K562 (cell line): ENCODE results near the gene AMIGO3. TPM values are rescaled to one million over a fixed set of nuclear protein-coding genes. Genes with fewer than 3 reads are reported as not detected.

Source experiments
- ATAC-seq: fragments of 200-7000 bp; cut with Tn5 transposase; 3 replicates; pipeline ENCODE4 v1.9.1; 2020; ENCODE audit warnings: moderate library complexity
- BruUV-seq: library from RNA; stranded (reverse); fragments of 400-500 nt; replicated peaks from 2 replicates; lab custom pipeline; 2021; lab: Mats Ljungman, UMichigan
- CTCF ChIA-PET: fragments of 300-600 bp; formaldehyde crosslinking; extraction: SDS; loops from one replicate; lab custom pipeline; 2021; ENCODE audit warnings: low intra/inter-chr PET ratio; lab: Yijun Ruan, JAX
- POLR2A ChIA-PET: fragments of 300-600, 350-650 bp; sonication (Branson Sonifier 250); formaldehyde crosslinking; extraction: SDS; loops from one replicate; lab custom pipeline; 2021; ENCODE audit warnings: antibody characterized with exemption, inconsistent platforms; lab: Yijun Ruan, JAX
- DNase-seq, 4 experiments: peaks; one replicate each; pipeline versions ENCODE4 v3.0.0 to v3.0.0-alpha.2; 2011 to 2018; ENCODE audit warnings: low spot score in 3 of 4, mixed read lengths in 3 of 4; ENCODE audit errors: extremely low read depth in 1 of 4
- FAIRE-seq: peaks from 2 replicates; lab custom pipeline; 2011; peaks lifted over from hg19 to GRCh38; lab: Jason Lieb, UNC
- H2AFZ ChIP-seq: 2 replicates; pipeline ENCODE4 v1.6.0; 2011; ENCODE audit warnings: low read depth, low read length, control low read depth, inconsistent platforms
- H3K27ac ChIP-seq: fragments of 200-600 bp; 3 replicates; pipeline ENCODE4 v1.8.0; 2011; ENCODE audit warnings: low read depth, mild to moderate bottlenecking, control low read depth, inconsistent platforms, low read length, moderate library complexity, mixed read lengths; ENCODE audit errors: extremely low read depth
- H3K27me3 ChIP-seq, 2 experiments: fragments of 300-600 bp in 1 of 2; 2 replicates in 1 of 2; 3 replicates in 1 of 2; pipeline versions ENCODE4 v1.6.0 to v1.8.0; 2011; ENCODE audit warnings: inconsistent platforms in 2 of 2, low read length in 2 of 2, mild to moderate bottlenecking in 1 of 2, mixed read lengths in 1 of 2, moderate library complexity in 1 of 2; ENCODE audit not compliant: control insufficient read depth in 2 of 2, insufficient read depth in 2 of 2
- H3K36me3 ChIP-seq: fragments of 300-600 bp; 3 replicates; pipeline ENCODE4 v1.8.0; 2011; ENCODE audit warnings: mild to moderate bottlenecking, low read length, inconsistent platforms; ENCODE audit not compliant: control insufficient read depth, insufficient read depth
- H3K4me1 ChIP-seq, 2 experiments: fragments of 200-600 bp in 1 of 2; replicated peaks in 1 of 2; 2 replicates in 1 of 2; 3 replicates in 1 of 2; pipeline versions ENCODE4 v1.5.1 to v1.8.0; 2011; ENCODE audit warnings: inconsistent platforms in 2 of 2, low read length in 2 of 2, mild to moderate bottlenecking in 1 of 2, mixed read lengths in 1 of 2, moderate library complexity in 1 of 2; ENCODE audit not compliant: control insufficient read depth in 2 of 2, insufficient read depth in 2 of 2
- H3K4me2 ChIP-seq: 2 replicates; pipeline ENCODE4 v1.6.1; 2011; ENCODE audit warnings: low read length, control low read depth, inconsistent platforms, mixed read lengths; ENCODE audit not compliant: insufficient read depth
- H3K4me3 ChIP-seq: fragments of 200-600 bp; sonication (generic), shearing (Covaris generic); 2 replicates; pipeline ENCODE4 v1.5.1; 2016; ENCODE audit warnings: control low read depth, inconsistent platforms
- H3K79me2 ChIP-seq: fragments of 200-600 bp; 3 replicates; pipeline ENCODE4 v1.8.0; 2011; ENCODE audit warnings: low read length, inconsistent platforms; ENCODE audit not compliant: control insufficient read depth, insufficient read depth
- H3K9ac ChIP-seq, 2 experiments: 2 replicates each; pipeline versions ENCODE4 v1.6.0 to v1.6.1; 2011; ENCODE audit warnings: low read depth in 2 of 2, low read length in 2 of 2, control low read depth in 1 of 2, inconsistent platforms in 1 of 2, mild to moderate bottlenecking in 1 of 2, mixed read lengths in 1 of 2; ENCODE audit not compliant: insufficient read depth in 1 of 2
- H3K9me1 ChIP-seq: one replicate; pipeline ENCODE4 v1.6.0; 2011; ENCODE audit warnings: inconsistent platforms, mild to moderate bottlenecking, low read length, moderate library complexity; ENCODE audit not compliant: control insufficient read depth, insufficient read depth
- H3K9me3 ChIP-seq: replicated peaks from 2 replicates; pipeline ENCODE4 v1.5.1; 2011; ENCODE audit warnings: low read depth, low read length, inconsistent platforms; ENCODE audit not compliant: control insufficient read depth, insufficient read depth
- H4K20me1 ChIP-seq: replicated peaks from 2 replicates; pipeline ENCODE4 v1.6.1; 2011; ENCODE audit warnings: low read length, inconsistent platforms, mixed read lengths; ENCODE audit not compliant: control insufficient read depth, insufficient read depth
- CCAR2 ChIP-seq: fragments of 200-400 bp; formaldehyde crosslinking; IDR thresholded peaks from 2 replicates; pipeline ENCODE4 v1.6.1; 2017; ENCODE audit warnings: mild to moderate bottlenecking, low read depth, low read length
- RUNX1 ChIP-seq: sonication (generic); IDR thresholded peaks from 2 replicates; pipeline ENCODE4 v1.6.1; 2016; ENCODE audit warnings: antibody characterized with exemption, low read depth
- SMARCE1 ChIP-seq: fragments of 450-650 bp; IDR thresholded peaks from 2 replicates; pipeline ENCODE4 v1.7.1; 2016; ENCODE audit warnings: mild to moderate bottlenecking
- ZFP30 ChIP-seq: fragments of 250-450 bp; sonication (Bioruptor Pico); IDR thresholded peaks from 2 replicates; pipeline ENCODE4 v1.8.0; 2022; ENCODE audit warnings: moderate library complexity, mild to moderate bottlenecking, inconsistent platforms, borderline replicate concordance
- WGBS: fragments of 100-300 bp; shearing (Covaris generic); methylation state at CpG from one replicate; pipeline ENCODE4 v1.1.6; 2016; ENCODE audit warnings: low coverage, mixed read lengths; ENCODE audit not compliant: insufficient coverage; ENCODE audit errors: missing lambda C conversion rate; 5-methylcytosine and 5-hydroxymethylcytosine counted together
- in situ Hi-C: fragments of 300-500 bp; cut with MboI; formaldehyde crosslinking; loops from 4 replicates; pipeline ENCODE4 v1.15.0; 2018; ENCODE audit warnings: inconsistent platforms, mixed read lengths
- intact Hi-C: fragments of 100-400 bp; cut with micrococcal nuclease; formaldehyde crosslinking; loops from 2 replicates; pipeline ENCODE4 v1.14.2; 2022
- polyA plus RNA-seq, 8 experiments: library from polyadenylated mRNA; depleted of rRNA in 4 of 8; stranded (reverse) in 5 of 8; unstranded in 3 of 8; fragments of >200 nt; fragmentation: Nextera tagmentation in 2 of 8; fragmentation: Illumina TruSeq in 1 of 8; extraction: Ambion mirVana in 2 of 8; extraction: Trizol in 1 of 8; gene quantifications; 2 replicates each; pipeline versions ENCODE4 v1.2.1 to v1.2.3, GENCODE V29; 2011 to 2014; ENCODE audit warnings: inconsistent platforms in 1 of 8, missing spikeins in 1 of 8
- total RNA-seq, 7 experiments: library from RNA; depleted of rRNA in 6 of 7; stranded (reverse); fragments of >200 nt in 6 of 7; fragmentation: Illumina TruSeq in 2 of 7; extraction: Trizol in 2 of 7; gene quantifications; 2 replicates each; pipeline versions ENCODE4 v1.2.1 to v1.2.3, GENCODE V29; 2011 to 2021; ENCODE audit warnings: low replicate concordance in 1 of 7
- TF ChIP-seq, protein P1 (sequence below): fragments of 450-650 bp; IDR thresholded peaks from 2 replicates; pipeline ENCODE4 v1.7.0; 2016; ENCODE audit warnings: borderline replicate concordance
- TF ChIP-seq, protein P2 (sequence below): fragments of 250-450 bp; sonication (Bioruptor Pico); IDR thresholded peaks from 2 replicates; pipeline ENCODE4 v1.8.0; 2022; ENCODE audit warnings: inconsistent platforms, mild to moderate bottlenecking, moderate library complexity, borderline replicate concordance
- TF ChIP-seq, protein P3 (sequence below): IDR thresholded peaks from 2 replicates; pipeline ENCODE4 v1.6.1; 2011; ENCODE audit warnings: borderline replicate concordance, low read depth, mild to moderate bottlenecking, moderate library complexity, low read length; ENCODE audit not compliant: insufficient read depth, poor library complexity, severe bottlenecking
- TF ChIP-seq, protein P4 (sequence below): fragments of 200-400 bp; formaldehyde crosslinking; IDR thresholded peaks from 2 replicates; pipeline ENCODE4 v1.6.1; 2017; ENCODE audit warnings: mild to moderate bottlenecking, low read depth, low read length, moderate library complexity
- TF ChIP-seq, protein P5 (sequence below): sonication (generic); formaldehyde crosslinking; IDR thresholded peaks from 2 replicates; pipeline ENCODE4 v1.8.1; 2023; ENCODE audit warnings: missing genetic modification reagents, mild to moderate bottlenecking, borderline replicate concordance

AMIGO3 gene
- total and polyA plus RNA-seq, 9 of the 15 experiments (the other 6 are each of a cell fraction or from before 2014, with no cell fraction given), result 0.13 to 2.8 (median 0.44) TPM; not detected in 4

DNA sequence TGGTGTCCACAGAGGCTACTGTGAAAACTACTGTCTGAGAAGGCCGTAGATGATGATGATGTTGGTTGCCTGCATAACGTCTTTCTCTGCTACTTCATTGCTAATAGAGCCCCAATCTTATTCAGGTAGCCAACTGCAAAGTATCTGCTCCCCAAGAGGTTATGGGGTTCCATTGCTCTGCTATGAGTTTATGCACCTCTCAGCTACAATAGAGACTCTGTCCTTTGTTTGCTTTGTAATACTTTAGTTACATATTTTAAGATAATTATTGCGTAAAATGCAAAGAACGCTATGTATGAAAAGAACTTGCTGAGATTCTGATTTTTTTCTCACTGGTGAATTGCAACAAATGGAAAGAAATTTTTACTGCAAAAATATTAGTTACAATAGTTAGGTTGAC lies 32.0 kb upstream of the AMIGO3 start:
- H3K27me3 ChIP-seq, result no peaks in the 10 kb centered on the region
- H3K4me2 ChIP-seq, result no peak overlapping the region
- no peak for DNase-seq
- POLR2A ChIA-PET, result no interaction called here
- intact Hi-C loops, result no loop called here
- BruUV-seq, result no TSS peak
- no peaks in the 10 kb centered on the region for H3K9me1 ChIP-seq
- WGBS, result 93% methylated on average over 4 of the region's 4 CpGs
- no peak for ATAC-seq
- peaks cover 49% of the 10 kb centered on the region for H3K79me2 ChIP-seq
- CTCF ChIA-PET, result no interaction called here
- peaks cover 27% of the 10 kb centered on the region for H3K36me3 ChIP-seq
- H2AFZ ChIP-seq, result no peak overlapping the region
- in situ Hi-C loops, result no loop called here
- no peak overlapping the region for H3K4me3 ChIP-seq
- H3K4me1 ChIP-seq, result no peaks in the 10 kb centered on the region
- no peak for FAIRE-seq
- H3K27ac ChIP-seq, result no peak overlapping the region
- H3K9me3 ChIP-seq, result no peaks in the 10 kb centered on the region
- H4K20me1 ChIP-seq, result peaks cover 7% of the 10 kb centered on the region; the same call in 1 of the 2 replicates
- H3K9ac ChIP-seq, result no peak overlapping the region
- TF ChIP-seq RUNX1 (no peak), CCAR2 (no peak), SMARCE1 (no peak), ZFP30 (CRISPR knock-in tag) (no peak)
- TF ChIP-seq, protein P1, sequence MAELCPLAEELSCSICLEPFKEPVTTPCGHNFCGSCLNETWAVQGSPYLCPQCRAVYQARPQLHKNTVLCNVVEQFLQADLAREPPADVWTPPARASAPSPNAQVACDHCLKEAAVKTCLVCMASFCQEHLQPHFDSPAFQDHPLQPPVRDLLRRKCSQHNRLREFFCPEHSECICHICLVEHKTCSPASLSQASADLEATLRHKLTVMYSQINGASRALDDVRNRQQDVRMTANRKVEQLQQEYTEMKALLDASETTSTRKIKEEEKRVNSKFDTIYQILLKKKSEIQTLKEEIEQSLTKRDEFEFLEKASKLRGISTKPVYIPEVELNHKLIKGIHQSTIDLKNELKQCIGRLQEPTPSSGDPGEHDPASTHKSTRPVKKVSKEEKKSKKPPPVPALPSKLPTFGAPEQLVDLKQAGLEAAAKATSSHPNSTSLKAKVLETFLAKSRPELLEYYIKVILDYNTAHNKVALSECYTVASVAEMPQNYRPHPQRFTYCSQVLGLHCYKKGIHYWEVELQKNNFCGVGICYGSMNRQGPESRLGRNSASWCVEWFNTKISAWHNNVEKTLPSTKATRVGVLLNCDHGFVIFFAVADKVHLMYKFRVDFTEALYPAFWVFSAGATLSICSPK, result no peak
- TF ChIP-seq, protein P2, sequence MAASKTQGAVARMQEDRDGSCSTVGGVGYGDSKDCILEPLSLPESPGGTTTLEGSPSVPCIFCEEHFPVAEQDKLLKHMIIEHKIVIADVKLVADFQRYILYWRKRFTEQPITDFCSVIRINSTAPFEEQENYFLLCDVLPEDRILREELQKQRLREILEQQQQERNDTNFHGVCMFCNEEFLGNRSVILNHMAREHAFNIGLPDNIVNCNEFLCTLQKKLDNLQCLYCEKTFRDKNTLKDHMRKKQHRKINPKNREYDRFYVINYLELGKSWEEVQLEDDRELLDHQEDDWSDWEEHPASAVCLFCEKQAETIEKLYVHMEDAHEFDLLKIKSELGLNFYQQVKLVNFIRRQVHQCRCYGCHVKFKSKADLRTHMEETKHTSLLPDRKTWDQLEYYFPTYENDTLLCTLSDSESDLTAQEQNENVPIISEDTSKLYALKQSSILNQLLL (CRISPR knock-in tag), result no peak
- TF ChIP-seq, protein P3, sequence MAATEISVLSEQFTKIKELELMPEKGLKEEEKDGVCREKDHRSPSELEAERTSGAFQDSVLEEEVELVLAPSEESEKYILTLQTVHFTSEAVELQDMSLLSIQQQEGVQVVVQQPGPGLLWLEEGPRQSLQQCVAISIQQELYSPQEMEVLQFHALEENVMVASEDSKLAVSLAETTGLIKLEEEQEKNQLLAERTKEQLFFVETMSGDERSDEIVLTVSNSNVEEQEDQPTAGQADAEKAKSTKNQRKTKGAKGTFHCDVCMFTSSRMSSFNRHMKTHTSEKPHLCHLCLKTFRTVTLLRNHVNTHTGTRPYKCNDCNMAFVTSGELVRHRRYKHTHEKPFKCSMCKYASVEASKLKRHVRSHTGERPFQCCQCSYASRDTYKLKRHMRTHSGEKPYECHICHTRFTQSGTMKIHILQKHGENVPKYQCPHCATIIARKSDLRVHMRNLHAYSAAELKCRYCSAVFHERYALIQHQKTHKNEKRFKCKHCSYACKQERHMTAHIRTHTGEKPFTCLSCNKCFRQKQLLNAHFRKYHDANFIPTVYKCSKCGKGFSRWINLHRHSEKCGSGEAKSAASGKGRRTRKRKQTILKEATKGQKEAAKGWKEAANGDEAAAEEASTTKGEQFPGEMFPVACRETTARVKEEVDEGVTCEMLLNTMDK, result no peak
- TF ChIP-seq, protein P4, sequence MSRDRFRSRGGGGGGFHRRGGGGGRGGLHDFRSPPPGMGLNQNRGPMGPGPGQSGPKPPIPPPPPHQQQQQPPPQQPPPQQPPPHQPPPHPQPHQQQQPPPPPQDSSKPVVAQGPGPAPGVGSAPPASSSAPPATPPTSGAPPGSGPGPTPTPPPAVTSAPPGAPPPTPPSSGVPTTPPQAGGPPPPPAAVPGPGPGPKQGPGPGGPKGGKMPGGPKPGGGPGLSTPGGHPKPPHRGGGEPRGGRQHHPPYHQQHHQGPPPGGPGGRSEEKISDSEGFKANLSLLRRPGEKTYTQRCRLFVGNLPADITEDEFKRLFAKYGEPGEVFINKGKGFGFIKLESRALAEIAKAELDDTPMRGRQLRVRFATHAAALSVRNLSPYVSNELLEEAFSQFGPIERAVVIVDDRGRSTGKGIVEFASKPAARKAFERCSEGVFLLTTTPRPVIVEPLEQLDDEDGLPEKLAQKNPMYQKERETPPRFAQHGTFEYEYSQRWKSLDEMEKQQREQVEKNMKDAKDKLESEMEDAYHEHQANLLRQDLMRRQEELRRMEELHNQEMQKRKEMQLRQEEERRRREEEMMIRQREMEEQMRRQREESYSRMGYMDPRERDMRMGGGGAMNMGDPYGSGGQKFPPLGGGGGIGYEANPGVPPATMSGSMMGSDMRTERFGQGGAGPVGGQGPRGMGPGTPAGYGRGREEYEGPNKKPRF, result no peak
- TF ChIP-seq, protein P5, sequence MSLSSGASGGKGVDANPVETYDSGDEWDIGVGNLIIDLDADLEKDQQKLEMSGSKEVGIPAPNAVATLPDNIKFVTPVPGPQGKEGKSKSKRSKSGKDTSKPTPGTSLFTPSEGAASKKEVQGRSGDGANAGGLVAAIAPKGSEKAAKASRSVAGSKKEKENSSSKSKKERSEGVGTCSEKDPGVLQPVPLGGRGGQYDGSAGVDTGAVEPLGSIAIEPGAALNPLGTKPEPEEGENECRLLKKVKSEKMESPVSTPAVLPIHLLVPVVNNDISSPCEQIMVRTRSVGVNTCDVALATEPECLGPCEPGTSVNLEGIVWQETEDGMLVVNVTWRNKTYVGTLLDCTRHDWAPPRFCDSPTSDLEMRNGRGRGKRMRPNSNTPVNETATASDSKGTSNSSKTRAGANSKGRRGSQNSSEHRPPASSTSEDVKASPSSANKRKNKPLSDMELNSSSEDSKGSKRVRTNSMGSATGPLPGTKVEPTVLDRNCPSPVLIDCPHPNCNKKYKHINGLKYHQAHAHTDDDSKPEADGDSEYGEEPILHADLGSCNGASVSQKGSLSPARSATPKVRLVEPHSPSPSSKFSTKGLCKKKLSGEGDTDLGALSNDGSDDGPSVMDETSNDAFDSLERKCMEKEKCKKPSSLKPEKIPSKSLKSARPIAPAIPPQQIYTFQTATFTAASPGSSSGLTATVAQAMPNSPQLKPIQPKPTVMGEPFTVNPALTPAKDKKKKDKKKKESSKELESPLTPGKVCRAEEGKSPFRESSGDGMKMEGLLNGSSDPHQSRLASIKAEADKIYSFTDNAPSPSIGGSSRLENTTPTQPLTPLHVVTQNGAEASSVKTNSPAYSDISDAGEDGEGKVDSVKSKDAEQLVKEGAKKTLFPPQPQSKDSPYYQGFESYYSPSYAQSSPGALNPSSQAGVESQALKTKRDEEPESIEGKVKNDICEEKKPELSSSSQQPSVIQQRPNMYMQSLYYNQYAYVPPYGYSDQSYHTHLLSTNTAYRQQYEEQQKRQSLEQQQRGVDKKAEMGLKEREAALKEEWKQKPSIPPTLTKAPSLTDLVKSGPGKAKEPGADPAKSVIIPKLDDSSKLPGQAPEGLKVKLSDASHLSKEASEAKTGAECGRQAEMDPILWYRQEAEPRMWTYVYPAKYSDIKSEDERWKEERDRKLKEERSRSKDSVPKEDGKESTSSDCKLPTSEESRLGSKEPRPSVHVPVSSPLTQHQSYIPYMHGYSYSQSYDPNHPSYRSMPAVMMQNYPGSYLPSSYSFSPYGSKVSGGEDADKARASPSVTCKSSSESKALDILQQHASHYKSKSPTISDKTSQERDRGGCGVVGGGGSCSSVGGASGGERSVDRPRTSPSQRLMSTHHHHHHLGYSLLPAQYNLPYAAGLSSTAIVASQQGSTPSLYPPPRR (CRISPR knock-in tag), result no peak
